Loucy (cell line): Measurements from ENCODE around the gene APOLD1.

ENCODE experiments used
- EZH2phosphoT487 ChIP-seq: fragments of 200-600 bp; IDR thresholded peaks from 2 replicates; pipeline ENCODE4 v1.6.1; 2018; ENCODE audit warnings: antibody characterized with exemption, mild to moderate bottlenecking, moderate library complexity, borderline replicate concordance
- TF ChIP-seq, protein P1 (sequence below): fragments of 200-600 bp; sonication (generic); conservative IDR thresholded peaks from 2 replicates; pipeline ENCODE4 v1.5.1; 2014; ENCODE audit warnings: mild to moderate bottlenecking, antibody characterized with exemption, low read length

DNA sequence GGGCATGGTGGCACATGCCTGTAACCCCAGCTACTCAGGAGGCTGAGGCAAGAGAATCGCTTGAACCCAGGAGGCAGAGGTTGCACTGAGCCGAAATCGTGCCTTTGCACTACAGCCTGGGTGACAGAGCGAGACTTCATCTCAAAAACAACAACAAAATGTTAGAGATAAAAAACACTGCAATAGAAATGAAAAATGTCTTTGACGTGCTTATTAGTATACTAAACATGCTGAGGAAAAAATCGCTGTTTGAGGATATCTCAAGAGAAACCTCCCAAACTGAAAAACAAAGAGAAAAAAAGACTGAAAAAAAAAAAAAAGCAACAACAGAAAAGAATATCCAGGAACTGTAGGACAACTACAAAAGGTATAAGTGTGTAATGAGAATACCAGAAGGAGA lies 15.2 kb upstream of the APOLD1 start:
- TF ChIP-seq, protein P1, sequence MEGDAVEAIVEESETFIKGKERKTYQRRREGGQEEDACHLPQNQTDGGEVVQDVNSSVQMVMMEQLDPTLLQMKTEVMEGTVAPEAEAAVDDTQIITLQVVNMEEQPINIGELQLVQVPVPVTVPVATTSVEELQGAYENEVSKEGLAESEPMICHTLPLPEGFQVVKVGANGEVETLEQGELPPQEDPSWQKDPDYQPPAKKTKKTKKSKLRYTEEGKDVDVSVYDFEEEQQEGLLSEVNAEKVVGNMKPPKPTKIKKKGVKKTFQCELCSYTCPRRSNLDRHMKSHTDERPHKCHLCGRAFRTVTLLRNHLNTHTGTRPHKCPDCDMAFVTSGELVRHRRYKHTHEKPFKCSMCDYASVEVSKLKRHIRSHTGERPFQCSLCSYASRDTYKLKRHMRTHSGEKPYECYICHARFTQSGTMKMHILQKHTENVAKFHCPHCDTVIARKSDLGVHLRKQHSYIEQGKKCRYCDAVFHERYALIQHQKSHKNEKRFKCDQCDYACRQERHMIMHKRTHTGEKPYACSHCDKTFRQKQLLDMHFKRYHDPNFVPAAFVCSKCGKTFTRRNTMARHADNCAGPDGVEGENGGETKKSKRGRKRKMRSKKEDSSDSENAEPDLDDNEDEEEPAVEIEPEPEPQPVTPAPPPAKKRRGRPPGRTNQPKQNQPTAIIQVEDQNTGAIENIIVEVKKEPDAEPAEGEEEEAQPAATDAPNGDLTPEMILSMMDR = no peak
- TF ChIP-seq EZH2phosphoT487 = no peak
